ENCODE measurements around the gene OR5M8.

Gene OR5M8

GRCh38 chr11:56491270-56491669 is at the start of gene OR5M8:
Gene OR5M8 (minus strand): TSS chr11:56491370. CDS start chr11:56491370, 0 bp downstream.
- no peak for DNase-seq

- no peak for DNase-seq
Measured at GRCh38 chr11:56533054-56533740, 42.0 kb upstream of the OR5M8 start.

- DNase-seq = no peak
Measured at GRCh38 chr11:56531856-56532255, 40.7 kb upstream of the OR5M8 start.

GRCh38 chr11:56522008-56522407 is 30.8 kb upstream of the OR5M8 start:
- DNase-seq = peak; percentile 15

GRCh38 chr11:56513280-56513679 is 22.1 kb upstream of the OR5M8 start:
- DNase-seq = no peak

- no peak for DNase-seq
Measured at GRCh38 chr11:56509439-56509838, 18.3 kb upstream of the OR5M8 start.

- DNase-seq = no peak
Measured at GRCh38 chr11:56497010-56497409, 5.8 kb upstream of the OR5M8 start.

GRCh38 chr11:56495117-56495516 is 3.9 kb upstream of the OR5M8 start:
- DNase-seq = no peak

GRCh38 chr11:56486801-56487200 is 4.4 kb downstream of the OR5M8 start:
- DNase-seq = no peak

GRCh38 chr11:56474729-56475235 is 16.4 kb downstream of the OR5M8 start:
- DNase-seq = no peak

- DNase-seq = no peak
Measured at GRCh38 chr11:56473252-56473651, 17.9 kb downstream of the OR5M8 start, which contains the start of gene OR5M3. Gene OR5M3 (minus strand): TSS chr11:56473352. CDS start chr11:56470497, 2,855 bp downstream.

GRCh38 chr11:56457076-56457475 is 34.1 kb downstream of the OR5M8 start:
- DNase-seq = no peak

- DNase-seq = no peak
Measured at GRCh38 chr11:56453521-56453920, 37.6 kb downstream of the OR5M8 start.
